Body of pancreas (tissue), 4 donors: ENCODE measurements around the gene SCN8A. TPM values are rescaled to one million over a fixed set of nuclear protein-coding genes. Genes with fewer than 3 reads are reported as not detected.
A peak's percentile ranks its signal among the peaks of the same experiment; 100 is the strongest.

Experiments used
- ATAC-seq: fragments of 150-250 bp; one replicate; pipeline ENCODE4 v1.9.1; 2016
- DNase-seq, 4 donors: peaks; one replicate each; pipeline ENCODE4 v3.0.0-alpha.2; 2019
- H3K27ac ChIP-seq, 4 donors: fragments of 200-600 bp; sonication (generic); 1 replicate in 3 of 4; 2 replicates in 1 of 4; pipeline versions ENCODE4 v1.5.1 to v1.6.1; 2016 to 2019; ENCODE audit warnings: mild to moderate bottlenecking in 1 of 4, mixed read lengths in 1 of 4, moderate library complexity in 1 of 4
- H3K27me3 ChIP-seq, 2 donors: fragments of 200-600 bp; sonication (generic); one replicate each; pipeline ENCODE4 v1.6.0; 2016; ENCODE audit warnings: mild to moderate bottlenecking in 1 of 2
- H3K36me3 ChIP-seq, 2 donors: fragments of 200-600 bp; sonication (generic); replicated peaks in 1 of 2; 2 replicates each; pipeline ENCODE4 v1.5.1; 2016; ENCODE audit warnings: low read depth in 2 of 2; ENCODE audit not compliant: insufficient read depth in 1 of 2
- H3K4me1 ChIP-seq: fragments of 200-600 bp; sonication (generic); one replicate; pipeline ENCODE4 v1.6.0; 2016
- H3K4me3 ChIP-seq, 2 donors: fragments of 200-600 bp; sonication (generic); 1 replicate in 1 of 2; 2 replicates in 1 of 2; pipeline ENCODE4 v1.5.1; 2016 to 2019
- H3K9me3 ChIP-seq, 3 donors: fragments of 200-600 bp; sonication (generic); 1 replicate in 2 of 3; 2 replicates in 1 of 3; pipeline ENCODE4 v1.5.1; 2016
- CTCF ChIP-seq, 7 experiments: fragments of 450-650 bp in 4 of 7; fragments of 200-600 bp in 3 of 7; sonication (generic) in 3 of 7; IDR thresholded peaks; one replicate each; pipeline ENCODE4 v1.5.1; 2016 to 2019; ENCODE audit warnings: antibody characterized with exemption in 7 of 7
- POLR2A ChIP-seq, 3 donors: fragments of 450-650 bp; IDR thresholded peaks; one replicate each; pipeline ENCODE4 v1.6.1; 2016; ENCODE audit warnings: antibody characterized with exemption in 3 of 3, mild to moderate bottlenecking in 2 of 3
- WGBS, 2 donors: methylation state at CpG; one replicate each; pipeline ENCODE4 v1.1.5; 2017; 5-methylcytosine and 5-hydroxymethylcytosine counted together
- intact Hi-C: fragments of 100-400 bp; cut with DNase I; formaldehyde crosslinking; loops from one replicate; pipeline ENCODE4 v1.15.1; 2023
- total RNA-seq, 2 donors: library from RNA; depleted of rRNA; stranded (reverse); fragments of >200 nt; gene quantifications; one replicate each; pipeline ENCODE4 v1.1.0, GENCODE V29; 2016

SCN8A gene
- total RNA-seq, 2 donors from 2014 or later, result 4.9 to 11.2 TPM

GRCh38 chr12:51702587-51702986 is 111.6 kb downstream of the SCN8A start:
- H3K27ac ChIP-seq, result peak overlapping the region in 3 of 4 donors; percentile 31 to 56 (median 54)
- H3K4me1 ChIP-seq, result peaks cover 27% of the 10 kb centered on the region
- DNase-seq (no peak), ATAC-seq (peak; percentile 41)
- H3K36me3 ChIP-seq, result no peaks in the 10 kb centered on the region
- no peak overlapping the region for H3K4me3 ChIP-seq
- WGBS, 2 donors, result 57 to 68% methylated on average over 1 of the region's 1 CpG
- H3K9me3 ChIP-seq, result no peaks in the 10 kb centered on the region
- intact Hi-C loops, result no loop called here
- no peaks in the 10 kb centered on the region for H3K27me3 ChIP-seq
- TF ChIP-seq POLR2A (IDR thresholded peaks at IDR 0.05), result no peak
- no peak for TF ChIP-seq CTCF (IDR thresholded peaks at IDR 0.05)

DNA sequence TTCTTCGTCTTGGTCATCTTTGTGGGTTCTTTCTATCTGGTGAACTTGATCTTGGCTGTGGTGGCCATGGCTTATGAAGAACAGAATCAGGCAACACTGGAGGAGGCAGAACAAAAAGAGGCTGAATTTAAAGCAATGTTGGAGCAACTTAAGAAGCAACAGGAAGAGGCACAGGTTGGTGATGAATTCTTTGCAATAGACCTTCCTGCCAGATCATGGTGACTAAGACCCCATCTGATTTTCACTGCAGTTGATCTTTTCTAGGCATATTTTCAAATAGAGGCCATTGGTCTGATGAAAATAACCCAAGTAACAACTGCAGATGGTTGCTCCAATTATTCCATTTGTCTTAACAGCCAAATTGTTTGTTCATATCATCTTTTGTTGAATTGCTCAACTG is 114.4 kb downstream of the SCN8A start:
- intact Hi-C loops, result no loop called here
- H3K9me3 ChIP-seq, result no peaks in the 10 kb centered on the region
- 88 to 92% methylated on average over 1 of the region's 1 CpG for WGBS, 2 donors
- no peaks in the 10 kb centered on the region for H3K27me3 ChIP-seq
- no peak for TF ChIP-seq CTCF (IDR thresholded peaks at IDR 0.05)
- TF ChIP-seq POLR2A (IDR thresholded peaks at IDR 0.05), result no peak
- no peak overlapping the region for H3K4me3 ChIP-seq
- no peak overlapping the region for H3K27ac ChIP-seq
- H3K36me3 ChIP-seq, result no peaks in the 10 kb centered on the region
- ATAC-seq (no peak), DNase-seq (no peak)
- peaks cover 23% of the 10 kb centered on the region for H3K4me1 ChIP-seq

DNA sequence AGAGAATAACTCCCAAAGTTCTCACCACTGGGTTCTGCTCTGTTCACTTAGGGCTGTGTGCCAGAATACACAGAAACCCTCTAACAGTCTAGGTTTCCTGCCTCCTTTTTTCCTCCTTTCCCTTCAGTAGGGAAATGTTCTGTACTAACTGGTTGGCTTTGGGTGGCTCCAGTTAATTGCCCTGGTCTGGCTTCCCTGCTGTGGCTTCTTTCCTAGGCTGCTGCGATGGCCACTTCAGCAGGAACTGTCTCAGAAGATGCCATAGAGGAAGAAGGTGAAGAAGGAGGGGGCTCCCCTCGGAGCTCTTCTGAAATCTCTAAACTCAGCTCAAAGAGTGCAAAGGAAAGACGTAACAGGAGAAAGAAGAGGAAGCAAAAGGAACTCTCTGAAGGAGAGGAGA is 115.2 kb downstream of the SCN8A start:
- H3K4me1 ChIP-seq, result peaks cover 17% of the 10 kb centered on the region
- ATAC-seq, result no peak
- H3K27me3 ChIP-seq, result no peaks in the 10 kb centered on the region
- H3K9me3 ChIP-seq, result no peaks in the 10 kb centered on the region
- H3K4me3 ChIP-seq, result no peak overlapping the region
- no peak overlapping the region for H3K27ac ChIP-seq
- 80 to 81% methylated on average over 3 of the region's 3 CpGs for WGBS, 2 donors
- no peak for TF ChIP-seq POLR2A (IDR thresholded peaks at IDR 0.05)
- TF ChIP-seq CTCF (IDR thresholded peaks at IDR 0.05), result no peak
- intact Hi-C loops, result no loop called here
- no peaks in the 10 kb centered on the region for H3K36me3 ChIP-seq
- DNase-seq, result no peak

DNA sequence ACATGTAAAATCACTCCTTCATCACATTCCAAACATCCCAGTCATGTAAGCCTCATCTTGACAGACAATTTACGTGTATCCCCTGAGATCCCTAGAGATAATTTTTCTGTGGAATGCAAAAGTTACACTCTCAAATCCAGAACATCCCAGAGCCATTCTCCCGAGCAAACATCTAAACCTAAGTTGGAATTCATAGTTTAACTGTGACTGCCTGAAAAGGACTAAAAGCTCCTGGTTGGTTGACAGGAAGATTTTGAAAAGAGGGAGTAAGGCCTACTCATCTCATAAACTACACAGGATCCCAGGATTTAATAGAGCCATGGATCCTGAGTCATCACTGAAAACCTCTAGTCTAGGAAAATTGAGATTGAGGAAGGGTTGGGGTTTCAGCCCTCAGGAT is 123.6 kb downstream of the SCN8A start:
- no peak overlapping the region for H3K27ac ChIP-seq
- DNase-seq (no peak), ATAC-seq (no peak)
- H3K36me3 ChIP-seq, result no peaks in the 10 kb centered on the region
- H3K27me3 ChIP-seq, result no peaks in the 10 kb centered on the region
- 53 to 85% methylated on average over 2 of the region's 2 CpGs for WGBS, 2 donors
- no peaks in the 10 kb centered on the region for H3K9me3 ChIP-seq
- TF ChIP-seq POLR2A (IDR thresholded peaks at IDR 0.05), result no peak
- no peak for TF ChIP-seq CTCF (IDR thresholded peaks at IDR 0.05)
- H3K4me3 ChIP-seq, result no peak overlapping the region
- intact Hi-C loops, result no loop called here
- no peaks in the 10 kb centered on the region for H3K4me1 ChIP-seq

- no peak overlapping the region for H3K4me3 ChIP-seq
- ATAC-seq (no peak), DNase-seq (no peak)
- 73 to 93% methylated on average over 3 of the region's 3 CpGs for WGBS, 2 donors
- TF ChIP-seq CTCF (IDR thresholded peaks at IDR 0.05) (no peak), POLR2A (IDR thresholded peaks at IDR 0.05) (no peak)
- no peaks in the 10 kb centered on the region for H3K36me3 ChIP-seq
- H3K4me1 ChIP-seq, result no peaks in the 10 kb centered on the region
- H3K9me3 ChIP-seq, result no peaks in the 10 kb centered on the region
- H3K27ac ChIP-seq, result no peak overlapping the region
- no peaks in the 10 kb centered on the region for H3K27me3 ChIP-seq
- intact Hi-C loops, result no loop called here
These were observed 126.4 kb downstream of the SCN8A start for GRCh38 chr12:51717326-51717925.
